Left lung (tissue), 10 donors: ENCODE data around the gene PSAPL1. TPM values are rescaled to one million over a fixed set of nuclear protein-coding genes. Genes with fewer than 3 reads are reported as not detected.

Source experiments
- ATAC-seq: fragments of 200-7000 bp; cut with Tn5 transposase; one replicate; pipeline ENCODE4 v1.9.1; 2020; ENCODE audit warnings: moderate library complexity
- DNase-seq, 4 donors: peaks; one replicate each; pipeline ENCODE4 v3.0.0-alpha.2; 2013 to 2020
- H3K27ac ChIP-seq, 2 donors: fragments of 200-600 bp; sonication (generic) in 1 of 2; one replicate each; pipeline versions ENCODE4 v1.5.0 to v1.8.0; 2020 to 2021
- H3K27me3 ChIP-seq, 2 donors: fragments of 200-600 bp; sonication (generic) in 1 of 2; one replicate each; pipeline versions ENCODE4 v1.5.0 to v1.8.0; 2020 to 2021
- H3K36me3 ChIP-seq, 2 donors: fragments of 200-600 bp; sonication (generic) in 1 of 2; one replicate each; pipeline versions ENCODE4 v1.5.0 to v1.8.0; 2020 to 2021
- H3K4me1 ChIP-seq, 2 donors: fragments of 200-600 bp; one replicate each; pipeline ENCODE4 v1.8.0; 2021
- H3K4me3 ChIP-seq, 2 donors: fragments of 200-600 bp; sonication (generic) in 1 of 2; one replicate each; pipeline versions ENCODE4 v1.5.0 to v1.8.0; 2020 to 2021; ENCODE audit warnings: mild to moderate bottlenecking in 1 of 2
- H3K9me3 ChIP-seq, 2 donors: fragments of 200-600 bp; sonication (generic) in 1 of 2; one replicate each; pipeline versions ENCODE4 v1.5.0 to v1.8.0; 2020 to 2021
- CTCF ChIP-seq, 2 donors: fragments of 200-600 bp; sonication (generic) in 1 of 2; IDR thresholded peaks; one replicate each; pipeline versions ENCODE4 v1.5.0 to v1.8.0; 2021; ENCODE audit warnings: antibody characterized with exemption in 2 of 2
- intact Hi-C, 2 donors: fragments of 100-400 bp; cut with DNase I; formaldehyde crosslinking; loops; one replicate each; pipeline versions ENCODE4 v1.11.2 to v1.14.2; 2022
- polyA plus RNA-seq, 6 donors: library from polyadenylated mRNA; unstranded; fragments of 120-200 nt; gene quantifications; one replicate each; pipeline ENCODE4 v1.2.1, GENCODE V29; 2013; ENCODE audit not compliant: insufficient read length in 6 of 6
- total RNA-seq, 2 donors: library from RNA; stranded (reverse); fragmentation: NEBNext Ultra II Directional; extraction: Animal tissue kit (Norgen Biotek cat#: 25700); gene quantifications; one replicate each; pipeline ENCODE4 v1.2.1, GENCODE V29; 2021
- donor health status: DM: no; HTN: yes; CAD: no.
- donor health status: DM: no; HTN: no; CAD: no.

PSAPL1 gene
- total and polyA plus RNA-seq, 8 donors: 0.03 to 0.10 (median 0.06) TPM

GRCh38 chr4:7390906-7391636 lies 43.7 kb downstream of the PSAPL1 start:
- no peak for ATAC-seq
- Histone ChIP-seq H3K9me3 (no peaks in the 10 kb centered on the region), H3K4me1 (no peaks in the 10 kb centered on the region), H3K36me3 (no peaks in the 10 kb centered on the region), H3K27me3 (peaks cover 0 to 47% of the 10 kb centered on the region in 2 donors), H3K27ac (no peak overlapping the region), H3K4me3 (no peak overlapping the region)
- intact Hi-C loops: no loop called here
- no peak for TF ChIP-seq CTCF (IDR thresholded peaks at IDR 0.05)
- DNase-seq: peak in 1 of 4 donors; percentile 9

GRCh38 chr4:7390336-7390735 lies 44.4 kb downstream of the PSAPL1 start:
- no peak for TF ChIP-seq CTCF (IDR thresholded peaks at IDR 0.05)
- intact Hi-C loops: no loop called here
- DNase-seq (peak in 1 of 4 donors; percentile 10), ATAC-seq (no peak)
- peaks cover 0 to 41% of the 10 kb centered on the region in 2 donors for H3K27me3 ChIP-seq
- H3K36me3 ChIP-seq: no peaks in the 10 kb centered on the region
- no peaks in the 10 kb centered on the region for H3K9me3 ChIP-seq
- H3K4me1 ChIP-seq: no peaks in the 10 kb centered on the region
- no peak overlapping the region for H3K4me3 ChIP-seq
- no peak overlapping the region for H3K27ac ChIP-seq

- peaks cover 0 to 36% of the 10 kb centered on the region in 2 donors for H3K27me3 ChIP-seq
- ATAC-seq: no peak
Observed at GRCh38 chr4:7389719-7390118, 45.0 kb downstream of the PSAPL1 start.

GRCh38 chr4:7389101-7389701 lies 45.5 kb downstream of the PSAPL1 start:
- TF ChIP-seq CTCF (IDR thresholded peaks at IDR 0.05): no peak
- H3K4me1 ChIP-seq: no peaks in the 10 kb centered on the region
- H3K27ac ChIP-seq: no peak overlapping the region
- no peak overlapping the region for H3K4me3 ChIP-seq
- H3K27me3 ChIP-seq: peaks cover 0 to 31% of the 10 kb centered on the region in 2 donors
- DNase-seq (peak in 1 of 4 donors; percentile 26), ATAC-seq (no peak)
- no peaks in the 10 kb centered on the region for H3K9me3 ChIP-seq
- H3K36me3 ChIP-seq: no peaks in the 10 kb centered on the region
- intact Hi-C loops: no loop called here

More at GRCh38 chr4:7389719-7390118, 45.0 kb downstream of the PSAPL1 start:
- intact Hi-C loops: no loop called here
- H3K4me3 ChIP-seq: no peak overlapping the region
- no peak for TF ChIP-seq CTCF (IDR thresholded peaks at IDR 0.05)
- H3K27ac ChIP-seq: no peak overlapping the region
- DNase-seq: peak in 1 of 4 donors; percentile 19
- H3K4me1 ChIP-seq: no peaks in the 10 kb centered on the region
- H3K36me3 ChIP-seq: no peaks in the 10 kb centered on the region
- no peaks in the 10 kb centered on the region for H3K9me3 ChIP-seq

GRCh38 chr4:7388627-7389026 lies 46.1 kb downstream of the PSAPL1 start:
- no peaks in the 10 kb centered on the region for H3K36me3 ChIP-seq
- no peak for TF ChIP-seq CTCF (IDR thresholded peaks at IDR 0.05)
- ATAC-seq (no peak), DNase-seq (no peak)
- H3K4me1 ChIP-seq: no peaks in the 10 kb centered on the region
- H3K27ac ChIP-seq: no peak overlapping the region
- no peaks in the 10 kb centered on the region for H3K9me3 ChIP-seq
- H3K27me3 ChIP-seq: peaks cover 0 to 26% of the 10 kb centered on the region in 2 donors
- H3K4me3 ChIP-seq: no peak overlapping the region
- intact Hi-C loops: no loop called here
